Measurements from ENCODE around the gene NRIP1. TPM values are rescaled to one million over a fixed set of nuclear protein-coding genes. Genes with fewer than 3 reads are reported as not detected.

NRIP1 gene
- total RNA-seq, 4 donors from 2014 or later = 16.1 to 81.9 (median 36.4) TPM

GRCh38 chr21:15053500-15053899 is 11.3 kb downstream of the NRIP1 start:
- Histone ChIP-seq H3K4me1 (peaks cover 0 to 8% of the 10 kb centered on the region in 2 donors), H3K36me3 (no peaks in the 10 kb centered on the region), H3K27me3 (no peaks in the 10 kb centered on the region), H3K27ac (no peak overlapping the region), H3K4me3 (no peak overlapping the region), H3K9me3 (no peaks in the 10 kb centered on the region)
- TF ChIP-seq CTCF (IDR thresholded peaks at IDR 0.05) = no peak
- no peak for TF ChIP-seq POLR2A (IDR thresholded peaks at IDR 0.05)
- intact Hi-C loops (cut with DNase I; ENCODE audit: low total_unique reads) = no loop called here
- DNase-seq = no peak

GRCh38 chr21:15052459-15052763 is 12.4 kb downstream of the NRIP1 start:
- H3K4me1 ChIP-seq = peaks cover 0 to 8% of the 10 kb centered on the region in 2 donors

GRCh38 chr21:15051644-15052458 is 12.9 kb downstream of the NRIP1 start:
- peaks cover 0 to 8% of the 10 kb centered on the region in 2 donors for H3K4me1 ChIP-seq
- intact Hi-C loops (cut with DNase I; ENCODE audit: low total_unique reads) = no loop called here
- no peak for DNase-seq
- TF ChIP-seq CTCF (IDR thresholded peaks at IDR 0.05) (no peak), POLR2A (IDR thresholded peaks at IDR 0.05) (no peak)
- H3K27ac ChIP-seq = no peak overlapping the region
- no peaks in the 10 kb centered on the region for H3K36me3 ChIP-seq
- no peaks in the 10 kb centered on the region for H3K27me3 ChIP-seq
- no peak overlapping the region for H3K4me3 ChIP-seq
- H3K9me3 ChIP-seq = no peaks in the 10 kb centered on the region

More at GRCh38 chr21:15052459-15052763, 12.4 kb downstream of the NRIP1 start:
- Histone ChIP-seq H3K9me3 (no peaks in the 10 kb centered on the region), H3K27me3 (no peaks in the 10 kb centered on the region), H3K36me3 (no peaks in the 10 kb centered on the region), H3K27ac (no peak overlapping the region), H3K4me3 (no peak overlapping the region)
- DNase-seq = no peak
- intact Hi-C loops (cut with DNase I; ENCODE audit: low total_unique reads) = no loop called here
- TF ChIP-seq POLR2A (IDR thresholded peaks at IDR 0.05) = no peak

- Histone ChIP-seq H3K36me3 (no peaks in the 10 kb centered on the region), H3K9me3 (no peaks in the 10 kb centered on the region), H3K4me1 (peaks cover 0 to 8% of the 10 kb centered on the region in 2 donors), H3K27me3 (no peaks in the 10 kb centered on the region), H3K4me3 (no peak overlapping the region), H3K27ac (no peak overlapping the region)
- intact Hi-C loops (cut with DNase I; ENCODE audit: low total_unique reads) = no loop called here
- no peak for DNase-seq
- TF ChIP-seq CTCF (IDR thresholded peaks at IDR 0.05) (no peak), POLR2A (IDR thresholded peaks at IDR 0.05) (no peak)
These were observed 14.0 kb downstream of the NRIP1 start for GRCh38 chr21:15050568-15051377.

- Histone ChIP-seq H3K27me3 (no peaks in the 10 kb centered on the region), H3K4me3 (no peak overlapping the region), H3K36me3 (no peaks in the 10 kb centered on the region), H3K27ac (no peak overlapping the region), H3K9me3 (no peaks in the 10 kb centered on the region), H3K4me1 (peaks cover 0 to 8% of the 10 kb centered on the region in 2 donors)
- DNase-seq = no peak
- no peak for TF ChIP-seq POLR2A (IDR thresholded peaks at IDR 0.05)
- intact Hi-C loops (cut with DNase I; ENCODE audit: low total_unique reads) = no loop called here
These were observed 19.8 kb downstream of the NRIP1 start for GRCh38 chr21:15045017-15045416.

- no peak overlapping the region for H3K4me3 ChIP-seq
- no peak for TF ChIP-seq POLR2A (IDR thresholded peaks at IDR 0.05)
- TF ChIP-seq CTCF (IDR thresholded peaks at IDR 0.05) = no peak
- H3K27me3 ChIP-seq = no peaks in the 10 kb centered on the region
- DNase-seq = no peak
- no peak overlapping the region for H3K27ac ChIP-seq
- H3K4me1 ChIP-seq = no peaks in the 10 kb centered on the region
- H3K36me3 ChIP-seq = no peaks in the 10 kb centered on the region
- no peaks in the 10 kb centered on the region for H3K9me3 ChIP-seq
- intact Hi-C loops (cut with DNase I; ENCODE audit: low total_unique reads) = no loop called here
These were observed 22.3 kb downstream of the NRIP1 start for GRCh38 chr21:15042531-15042930.

Data from uterus (tissue), 4 donors.